GM19438 (cell line): ENCODE data around the gene ZACN.
"Not testable (repeated sequence)": the region's sequence is repeated elsewhere in the genome, so short reads cannot be mapped to it uniquely, and the experiment has no call there.

Experiments used
- ATAC-seq: cut with Tn5 transposase; IDR thresholded peaks from one replicate; pipeline ENCODE4 v1.9.1; 2021; ENCODE audit warnings: low read depth; ENCODE audit not compliant: unreplicated experiment

ZACN gene

GRCh38 chr17:76078860-76079534, at the start of gene ZACN:
Gene ZACN (plus strand): TSS chr17:76079182. CDS start chr17:76079265, 83 bp downstream.
- no peak for ATAC-seq

DNA sequence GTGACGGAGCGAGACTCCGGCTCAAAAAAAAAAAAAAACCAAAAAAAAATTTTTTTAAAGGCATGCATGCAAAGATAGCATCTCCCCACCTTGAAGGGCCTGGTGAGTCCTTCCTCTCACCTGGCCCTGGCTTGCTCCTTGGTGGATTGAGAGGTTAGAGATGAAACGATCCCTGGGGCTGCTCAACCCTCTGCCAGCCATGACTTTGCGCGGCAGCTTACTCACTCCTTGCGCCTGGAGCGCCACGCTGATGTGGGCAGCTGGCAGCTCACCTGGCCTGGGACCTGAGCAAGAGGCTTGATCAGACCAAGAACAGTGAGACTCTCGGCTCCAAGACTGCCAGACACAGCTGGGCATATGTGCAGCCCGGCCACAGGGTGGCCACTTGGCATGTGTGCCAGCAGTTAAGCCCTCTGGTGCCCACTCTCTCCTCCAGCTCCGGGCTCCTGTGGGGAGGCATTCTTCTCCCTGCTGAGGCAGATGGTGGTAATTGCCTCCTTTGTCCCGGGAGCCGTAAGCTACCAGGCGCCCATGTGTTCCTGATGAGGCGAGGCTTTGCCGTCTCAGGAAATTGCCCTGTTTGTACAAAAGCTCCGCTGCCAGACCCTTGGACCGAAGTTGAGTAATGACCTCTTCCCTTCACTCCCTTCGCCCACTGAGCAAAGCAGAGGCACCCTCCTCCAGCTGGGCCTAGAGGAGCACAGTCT, 46.8 kb upstream of the ZACN start:
- ATAC-seq: no peak

DNA sequence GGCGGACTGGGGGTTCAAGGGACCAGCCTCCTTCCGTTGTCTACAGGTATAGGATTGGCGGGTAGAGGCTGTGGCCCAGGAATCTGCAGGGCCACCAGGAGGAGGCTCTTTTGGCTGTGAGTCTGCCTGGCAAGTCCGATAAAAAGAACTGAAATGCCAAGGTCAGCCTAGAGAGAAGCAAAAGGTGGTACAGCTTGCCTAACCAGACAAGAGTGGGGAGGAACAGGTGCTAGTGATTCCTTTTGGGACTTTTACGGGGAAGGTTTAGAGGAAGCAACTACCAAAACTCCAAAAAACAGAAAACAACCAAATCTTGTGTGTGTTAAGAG, 46.2 kb upstream of the ZACN start:
- ATAC-seq: no peak

- ATAC-seq: no peak
These were observed 45.8 kb upstream of the ZACN start for GRCh38 chr17:76033139-76033538.

GRCh38 chr17:76034428-76035350, 44.3 kb upstream of the ZACN start:
- no peak for ATAC-seq

DNA sequence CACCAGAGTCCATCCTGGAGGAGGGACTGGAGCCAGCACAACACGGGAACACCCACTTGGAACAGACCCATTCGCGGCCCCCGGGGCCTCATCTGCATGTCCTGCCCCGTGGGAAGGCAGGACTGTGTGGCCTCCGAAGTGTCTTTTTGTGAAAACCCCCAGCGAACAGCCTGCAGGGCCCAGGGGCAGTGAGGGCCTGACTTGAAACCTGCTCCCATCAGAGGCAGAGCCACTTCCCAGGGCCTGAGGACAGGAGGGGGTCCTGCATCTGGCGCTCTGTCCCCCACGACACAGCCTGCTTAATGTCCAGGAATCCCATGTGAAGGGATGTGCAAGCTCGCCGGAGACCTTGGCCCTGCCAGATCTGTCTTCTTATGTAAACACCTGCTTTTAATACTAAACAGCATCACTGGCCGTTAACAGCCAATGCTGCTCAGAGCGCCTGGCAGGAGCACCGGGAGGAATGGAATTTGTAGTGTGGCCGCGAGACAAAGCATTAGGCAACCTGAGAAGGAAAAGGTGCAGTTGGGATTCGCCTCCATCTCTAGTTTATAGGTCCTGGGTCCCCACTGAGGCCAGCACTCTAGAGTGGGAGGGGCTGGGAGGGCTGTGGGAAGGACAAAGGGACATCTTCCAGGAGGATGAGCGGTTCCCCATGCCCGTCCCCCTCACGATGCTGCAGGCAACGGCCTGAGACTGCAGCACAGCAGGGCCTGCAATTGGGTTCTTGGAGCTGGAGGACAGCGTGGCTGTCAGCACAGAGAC, 42.3 kb upstream of the ZACN start:
- ATAC-seq: no peak

DNA sequence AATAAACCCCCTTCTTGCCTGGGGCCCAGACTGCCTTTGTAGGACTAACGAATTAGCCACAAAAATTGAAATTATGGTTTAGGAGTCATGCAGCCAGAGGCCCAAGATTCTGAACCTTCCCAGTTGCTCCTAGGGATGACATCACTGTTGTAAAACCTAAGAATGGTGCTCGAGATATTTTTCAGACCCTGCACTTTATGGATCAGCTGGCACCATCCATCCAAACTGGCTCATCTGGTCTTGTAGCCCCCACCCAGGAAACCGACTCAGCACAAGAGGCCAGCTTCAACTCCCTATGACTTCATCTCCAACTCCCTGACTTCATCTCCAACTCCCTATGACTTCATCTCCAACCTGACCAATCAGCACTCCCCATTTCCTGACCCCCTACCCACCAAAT, 40.9 kb upstream of the ZACN start:
- no peak for ATAC-seq

DNA sequence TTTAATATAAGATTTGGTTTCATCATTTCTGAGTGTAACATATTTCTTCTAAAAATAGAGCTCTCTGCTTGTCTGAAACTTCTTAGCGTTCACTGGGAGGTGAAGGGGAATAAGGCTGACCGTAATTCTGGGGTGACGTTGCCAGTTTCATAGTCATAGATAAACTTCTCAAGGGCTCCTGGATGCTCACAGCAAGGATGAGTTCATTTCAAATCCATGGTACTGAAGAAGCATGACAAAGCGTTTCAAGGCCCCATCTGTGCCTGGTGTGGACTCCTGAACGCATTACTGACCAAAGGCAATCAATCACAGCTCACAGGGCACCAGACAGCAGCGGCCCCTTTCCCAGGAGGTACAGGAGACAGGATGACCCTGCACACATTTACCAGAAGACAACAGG, 39.9 kb upstream of the ZACN start:
- no peak for ATAC-seq

DNA sequence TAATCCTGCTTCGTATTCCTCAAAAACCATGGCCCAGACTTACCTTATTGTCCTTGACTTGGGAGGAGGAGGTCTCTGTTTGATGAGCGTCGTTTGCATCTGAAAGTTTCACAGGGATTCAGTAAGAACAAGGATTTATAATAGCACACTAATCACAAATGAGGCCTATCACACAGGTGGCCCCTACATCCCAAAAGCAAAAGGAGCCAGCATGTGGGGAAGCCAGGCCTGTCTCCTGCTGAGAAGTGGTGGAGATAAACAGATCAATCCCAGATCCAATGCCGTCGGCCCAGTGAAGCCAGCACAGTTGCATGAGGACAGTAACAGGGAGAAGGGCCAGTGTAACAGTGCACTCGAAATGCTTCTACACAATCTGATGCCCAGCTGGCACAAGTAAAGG, 38.6 kb upstream of the ZACN start:
- ATAC-seq: no peak

GRCh38 chr17:76042868-76043267, 36.1 kb upstream of the ZACN start:
- ATAC-seq: not testable (repeated sequence)

DNA sequence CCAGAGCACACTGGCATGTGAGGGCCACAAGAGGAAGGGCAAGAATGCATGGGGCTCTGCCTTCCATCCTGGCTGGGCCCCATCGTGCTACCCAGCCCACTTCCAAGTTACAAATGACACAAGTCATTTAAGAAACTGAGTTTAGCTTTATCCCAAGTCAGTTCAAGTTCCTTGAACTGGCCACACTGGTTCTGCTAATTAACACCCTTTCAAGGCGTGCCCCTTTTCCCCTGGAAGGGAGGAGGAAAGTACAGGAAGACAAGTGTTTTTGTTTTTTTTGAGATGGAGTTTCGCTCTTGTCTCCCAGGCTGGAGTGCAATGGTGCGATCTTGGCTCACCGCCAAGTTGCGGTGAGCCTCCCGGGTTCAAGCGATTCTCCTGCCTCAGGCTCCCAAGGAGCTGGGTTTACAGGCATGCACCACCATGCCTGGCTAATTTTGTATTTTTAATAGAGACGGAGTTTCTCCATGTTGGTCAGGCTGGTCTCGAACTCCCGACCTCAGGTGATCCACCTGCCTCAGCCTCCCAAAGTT, 34.4 kb upstream of the ZACN start:
- ATAC-seq: not testable (repeated sequence)

- ATAC-seq: no peak
These were observed 32.9 kb upstream of the ZACN start for GRCh38 chr17:76046064-76046463.

DNA sequence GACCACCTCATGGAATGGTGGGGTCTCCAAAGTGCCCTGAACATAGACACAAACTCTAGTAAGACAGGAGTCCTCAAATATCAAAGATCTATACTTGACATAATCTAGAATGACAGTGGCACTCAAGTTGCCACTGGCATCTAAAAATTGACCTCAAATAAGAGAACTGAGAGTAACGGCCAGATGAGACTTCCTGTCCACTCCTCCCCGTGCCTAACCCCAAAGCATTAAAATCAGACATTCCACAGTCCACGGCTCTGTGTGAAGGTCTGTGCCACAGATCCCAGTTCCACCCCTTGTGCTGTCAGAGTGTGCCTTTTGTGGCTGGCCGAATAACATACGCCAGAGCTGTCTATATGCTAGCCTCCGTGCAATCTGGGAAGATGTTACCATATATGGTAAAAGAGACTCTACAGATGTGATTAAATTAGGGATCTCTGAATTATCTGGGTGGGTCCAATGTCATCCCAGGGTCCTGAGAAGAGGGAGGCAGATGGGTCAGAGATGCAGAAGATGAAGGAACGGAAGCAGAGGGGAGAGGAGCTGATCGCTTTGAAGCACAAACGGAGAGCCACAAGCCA, 30.9 kb upstream of the ZACN start:
- ATAC-seq: no peak

- no peak for ATAC-seq
These were observed 30.3 kb upstream of the ZACN start for GRCh38 chr17:76048711-76049110.

DNA sequence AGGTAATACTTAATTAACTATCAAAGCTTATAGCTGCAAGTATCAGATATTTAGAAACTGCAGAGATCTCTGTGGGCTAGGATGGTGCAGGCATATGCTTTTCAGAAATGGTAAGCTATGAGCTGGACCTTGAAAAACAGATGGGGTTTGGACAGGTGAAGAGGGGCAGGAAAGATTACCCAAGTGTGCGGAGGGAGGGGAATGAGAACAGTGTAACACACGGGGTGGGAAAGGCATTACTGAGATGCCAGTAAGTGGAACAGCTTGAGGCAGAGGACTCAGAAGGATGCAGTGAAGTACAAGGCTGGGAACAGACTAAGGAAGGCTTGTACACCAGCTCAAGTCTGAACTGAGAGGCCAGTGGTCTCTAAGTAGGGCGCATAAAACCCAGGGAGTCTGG, 29.7 kb upstream of the ZACN start:
- ATAC-seq: no peak

DNA sequence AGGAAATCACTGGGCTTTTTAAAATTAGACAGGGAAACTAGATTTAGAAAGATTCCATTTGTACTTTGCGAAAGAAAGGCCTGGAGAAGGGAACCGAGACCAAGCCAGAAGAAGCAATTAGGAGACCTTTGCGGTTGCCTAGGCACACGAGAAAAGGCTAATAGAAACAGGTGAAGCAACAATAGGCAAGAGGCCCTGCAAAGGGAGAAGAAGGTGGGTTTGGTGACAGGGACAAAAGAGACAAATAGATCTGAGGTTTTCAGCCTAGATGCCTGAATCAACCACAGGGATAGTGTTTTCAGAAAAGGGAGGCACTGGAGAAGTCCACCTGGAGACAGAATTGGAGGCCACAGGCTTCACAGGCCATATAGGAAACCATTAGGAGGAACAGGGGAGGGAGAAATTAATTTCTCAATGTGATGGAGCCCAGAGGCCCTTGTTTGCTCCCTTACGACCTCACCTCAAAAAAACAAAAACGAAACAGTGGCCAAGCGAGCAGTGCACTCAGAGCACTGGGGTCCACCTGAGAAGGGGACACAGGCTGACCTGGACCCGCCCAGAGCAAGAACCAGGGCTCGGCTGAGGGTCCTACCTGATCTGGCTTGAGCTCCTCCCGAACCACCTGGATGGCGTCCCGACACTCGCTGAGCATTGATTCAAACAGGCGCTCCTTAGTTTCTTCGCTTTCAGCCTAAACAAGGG, 29.0 kb upstream of the ZACN start:
- no peak for ATAC-seq

- no peak for ATAC-seq
These were observed 28.2 kb upstream of the ZACN start for GRCh38 chr17:76050538-76051467.

DNA sequence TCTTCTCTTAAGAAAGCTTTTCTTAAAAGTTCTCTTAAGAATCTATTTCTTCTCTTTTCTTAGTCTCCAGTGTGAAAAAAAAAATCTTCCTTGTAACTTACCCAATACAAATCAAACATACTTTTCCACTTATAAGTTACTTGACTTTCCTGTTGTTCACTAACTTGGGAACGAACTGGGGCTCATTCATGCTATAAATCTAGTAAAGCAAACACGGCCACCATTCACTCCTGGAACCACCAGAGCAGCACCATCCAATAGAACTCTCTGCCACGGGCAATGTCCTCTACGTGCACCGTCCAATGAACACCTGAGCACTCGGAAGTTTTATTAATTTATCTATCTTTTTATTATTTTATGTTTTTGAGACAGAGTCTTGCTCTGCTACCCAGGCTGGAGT, 27.4 kb upstream of the ZACN start:
- ATAC-seq: no peak
